HG03025 (cell line): Measurements from ENCODE around the gene ARHGEF19.
"Not testable (repeated sequence)": the region's sequence is repeated elsewhere in the genome, so short reads cannot be mapped to it uniquely, and the experiment has no call there.

ENCODE experiments used
- ATAC-seq: cut with Tn5 transposase; IDR thresholded peaks from one replicate; pipeline ENCODE4 v1.9.1; 2021; ENCODE audit warnings: mild to moderate bottlenecking, moderate library complexity; ENCODE audit not compliant: unreplicated experiment, low FRiP score

ARHGEF19 gene

DNA sequence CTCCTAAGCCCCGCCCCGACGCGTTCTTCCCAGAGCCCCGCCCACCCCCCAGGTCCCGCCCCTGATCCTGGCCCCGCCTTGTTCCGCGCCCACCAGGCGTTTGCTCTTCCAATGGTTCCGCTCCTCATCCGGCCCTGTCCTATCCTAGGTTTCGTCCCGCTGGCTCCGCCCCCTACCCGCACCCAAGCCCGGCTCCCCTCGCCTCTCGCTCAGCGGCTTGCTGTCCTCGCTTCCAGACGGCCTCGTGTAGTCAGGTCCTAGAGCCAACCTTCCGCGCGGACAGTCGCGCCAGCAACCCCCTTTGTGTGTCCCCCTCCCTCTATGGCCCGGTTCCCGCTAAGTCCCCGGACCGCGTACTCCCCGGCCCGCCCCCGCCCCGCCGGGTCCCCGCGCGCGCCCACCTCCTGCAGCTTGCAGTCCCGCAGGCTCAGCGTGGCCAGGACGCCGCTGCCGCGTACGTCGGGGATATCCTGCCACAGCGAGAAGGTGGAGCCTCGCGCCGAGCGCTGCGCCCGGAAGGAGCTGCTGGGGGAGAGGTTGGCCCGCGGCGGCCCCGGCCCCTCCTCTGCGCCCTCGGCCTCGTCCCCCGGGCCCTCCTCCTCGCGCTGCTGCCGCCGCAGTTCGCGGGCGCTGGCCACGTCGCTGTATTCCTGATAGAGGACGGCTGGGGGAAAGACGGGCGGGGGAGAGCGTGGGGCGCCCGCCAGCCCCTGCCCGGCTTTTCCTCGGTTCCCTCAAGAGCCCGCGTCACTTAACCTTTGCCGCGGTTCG lies 5.7 kb downstream of the ARHGEF19 start:
- peak; percentile 52 for ATAC-seq

DNA sequence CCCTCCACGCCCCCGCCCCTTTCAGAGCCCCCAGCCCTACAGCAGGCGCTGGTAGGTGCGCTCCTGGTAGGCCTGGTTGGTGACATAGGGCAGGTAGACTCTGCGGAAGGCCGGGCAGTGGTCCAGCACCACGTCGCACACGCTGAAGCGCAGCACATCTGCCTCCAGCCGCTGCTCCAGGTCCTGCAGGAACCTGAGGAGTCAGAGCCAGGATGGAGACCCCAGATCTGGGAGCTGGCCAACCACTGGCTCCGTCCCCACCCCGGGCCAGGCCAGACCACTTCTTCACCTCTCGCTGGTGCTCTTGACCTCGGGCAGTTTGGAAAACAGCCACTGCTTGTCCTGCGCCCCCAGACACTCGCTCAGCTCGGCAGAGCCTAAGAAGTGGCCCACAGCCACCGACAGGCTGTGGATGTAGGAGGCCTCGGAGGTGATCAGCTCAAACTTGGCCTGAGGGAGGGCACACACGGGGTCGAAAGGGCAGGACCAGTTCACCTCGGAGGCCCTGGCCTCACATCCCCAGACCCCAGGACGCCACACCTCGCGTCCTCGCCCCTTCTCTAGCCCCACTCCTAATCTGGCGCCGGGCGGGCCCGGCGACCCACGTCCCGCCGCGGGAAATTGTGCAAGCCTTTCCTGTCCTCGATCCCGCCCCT lies 6.4 kb downstream of the ARHGEF19 start:
- ATAC-seq, result peak; percentile 5

DNA sequence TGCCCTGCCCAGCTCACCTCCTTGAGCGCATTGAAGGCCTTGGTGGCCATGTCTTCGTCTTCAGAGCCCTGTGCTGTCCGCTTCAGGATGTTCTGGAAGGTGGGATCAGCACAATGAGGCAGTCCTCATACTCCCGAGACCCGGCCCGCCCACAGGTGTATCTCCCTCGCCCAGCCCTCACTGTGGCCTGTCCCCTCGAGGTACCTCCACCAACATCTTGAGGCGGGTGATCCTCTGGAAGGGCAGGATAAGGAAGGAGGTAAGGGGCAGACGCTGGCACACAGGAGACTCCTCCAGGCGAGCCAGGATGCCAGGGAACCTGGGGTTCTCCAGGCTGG lies 7.1 kb downstream of the ARHGEF19 start:
- ATAC-seq, result no peak

DNA sequence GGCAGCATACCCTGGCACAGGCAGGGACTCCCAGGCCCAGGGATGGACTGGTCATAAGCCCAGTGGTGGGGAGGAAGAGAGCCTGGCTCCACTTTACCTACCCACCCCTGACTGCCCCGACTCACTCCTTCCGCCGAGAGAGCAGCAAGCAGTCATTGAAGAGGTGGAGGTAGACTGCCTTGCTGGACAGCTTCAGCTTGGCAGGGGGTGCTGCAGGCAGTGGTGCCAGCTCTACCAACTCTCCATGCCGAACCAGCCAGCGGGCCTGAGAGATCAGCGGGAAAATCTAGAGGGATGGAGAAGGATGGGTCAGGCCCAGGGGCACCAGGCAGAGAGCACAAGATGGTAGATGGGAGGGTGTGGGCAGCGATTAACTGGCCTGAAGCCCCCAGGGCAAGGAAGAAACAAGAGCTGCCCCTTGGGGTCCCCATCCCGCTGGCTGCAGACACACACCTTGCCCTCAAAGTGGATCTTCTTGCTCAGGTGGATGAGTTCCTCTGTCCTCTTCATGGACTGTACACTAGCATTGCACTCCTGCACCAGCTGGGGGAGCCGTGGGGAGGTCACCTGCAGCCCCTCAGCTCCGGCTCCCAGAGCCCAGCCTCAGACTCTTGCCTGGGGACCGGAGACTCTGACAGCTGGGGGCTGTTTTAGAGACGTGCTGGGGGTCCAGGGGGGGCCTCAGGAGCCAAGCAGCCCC lies 7.7 kb downstream of the ARHGEF19 start:
- no peak for ATAC-seq

DNA sequence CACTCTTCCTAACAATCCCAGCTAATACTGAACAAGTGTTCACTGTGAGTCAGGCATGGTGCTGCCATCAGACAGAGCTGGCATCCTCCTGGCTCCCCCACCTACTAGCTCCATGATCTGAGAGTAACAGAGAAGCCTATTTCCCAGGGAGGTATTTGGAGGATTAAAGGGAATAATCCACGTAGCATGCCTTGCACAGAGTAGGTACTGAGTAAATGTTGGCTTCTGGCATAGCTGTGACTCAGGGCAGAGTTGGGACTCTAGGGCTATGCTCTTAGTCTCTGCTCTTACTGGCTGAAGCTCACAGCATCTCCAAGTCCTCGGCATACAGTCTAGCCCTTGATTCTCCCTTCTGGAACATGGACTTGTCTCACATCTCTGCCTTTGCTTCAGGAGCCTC lies 8.2 kb downstream of the ARHGEF19 start:
- no peak for ATAC-seq

DNA sequence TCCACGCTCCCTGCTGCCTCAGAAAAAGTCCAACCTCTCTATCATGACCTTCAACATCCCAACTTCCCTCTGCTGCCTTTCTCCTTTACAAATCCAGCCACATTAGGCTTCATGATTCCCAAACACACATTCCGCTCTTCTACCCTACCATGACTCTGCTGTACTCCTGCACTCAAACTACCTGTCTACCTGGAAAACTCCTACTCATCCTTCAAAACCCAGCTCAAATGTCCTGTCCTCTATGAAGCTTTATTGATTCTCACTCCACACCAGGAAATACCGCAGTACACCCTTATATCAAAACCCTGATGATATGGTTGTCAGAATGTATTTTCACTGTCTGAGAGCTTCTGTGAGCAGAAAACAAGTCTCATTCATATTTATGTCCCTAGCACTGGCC lies 8.9 kb downstream of the ARHGEF19 start:
- ATAC-seq, result no peak

DNA sequence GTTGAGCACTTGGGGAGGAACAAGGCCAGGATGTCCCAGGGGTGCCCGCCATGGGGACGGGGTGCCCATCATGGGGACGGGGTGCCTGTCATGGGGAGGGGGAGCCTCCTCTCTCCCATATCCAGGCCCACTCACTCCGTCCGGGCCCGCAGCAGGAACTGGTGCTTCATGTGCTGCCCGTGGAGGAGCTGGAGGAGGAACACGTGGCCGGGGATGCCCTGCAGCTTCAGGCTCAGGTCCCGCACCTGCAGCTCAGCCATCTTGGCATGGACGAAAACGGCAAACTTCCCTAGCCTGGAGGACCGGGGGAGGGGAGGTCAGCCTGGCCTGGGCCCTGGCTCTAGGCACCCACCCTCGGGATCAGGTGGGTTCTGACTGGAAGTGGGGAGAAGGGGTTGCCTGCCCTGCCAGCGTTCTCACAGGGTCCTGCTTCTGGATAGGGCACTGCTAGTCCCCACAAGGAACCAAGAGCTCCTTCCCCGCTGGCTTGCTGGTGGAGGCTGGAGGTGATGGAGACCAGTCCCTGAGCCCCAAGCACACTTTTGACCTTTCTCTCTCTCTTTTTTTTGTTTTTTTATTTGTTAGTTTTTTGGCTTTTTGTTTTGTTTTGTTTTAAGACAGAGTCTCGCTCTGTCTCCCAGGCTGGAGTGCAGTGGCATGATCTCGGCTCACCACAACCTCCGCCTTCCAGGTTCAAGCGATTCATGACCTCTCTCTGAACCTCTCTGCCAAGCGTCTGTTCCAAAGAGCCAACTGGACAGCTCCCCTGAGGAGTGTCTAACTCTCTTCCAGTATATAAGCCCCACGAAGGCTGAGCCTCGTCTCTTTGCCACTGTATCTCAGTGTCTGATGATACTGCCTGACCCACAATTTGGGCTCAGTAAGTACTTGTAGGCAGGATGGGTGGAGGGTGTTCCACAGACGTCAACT lies 9.9 kb downstream of the ARHGEF19 start:
- ATAC-seq, result no peak

DNA sequence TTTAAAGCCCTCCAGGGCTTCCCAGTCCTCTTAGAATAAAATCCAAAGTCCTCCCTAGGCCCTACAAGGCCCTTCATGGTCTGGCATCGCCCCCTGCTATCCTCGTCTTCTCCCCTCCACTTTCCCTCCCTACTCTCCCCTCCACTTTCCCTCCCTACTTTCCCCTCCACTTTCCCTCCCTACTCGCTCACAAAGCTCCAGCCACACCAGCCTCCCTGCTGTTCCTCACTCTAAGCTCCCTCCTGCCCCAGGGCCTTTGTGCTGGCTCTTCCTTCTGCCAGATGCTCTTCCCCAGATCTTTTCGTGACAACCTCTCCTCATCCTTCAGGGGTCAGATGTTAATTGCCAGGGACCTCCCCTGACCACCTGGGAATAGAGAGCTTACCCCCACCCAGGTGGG lies 12.8 kb downstream of the ARHGEF19 start:
- ATAC-seq, result no peak

DNA sequence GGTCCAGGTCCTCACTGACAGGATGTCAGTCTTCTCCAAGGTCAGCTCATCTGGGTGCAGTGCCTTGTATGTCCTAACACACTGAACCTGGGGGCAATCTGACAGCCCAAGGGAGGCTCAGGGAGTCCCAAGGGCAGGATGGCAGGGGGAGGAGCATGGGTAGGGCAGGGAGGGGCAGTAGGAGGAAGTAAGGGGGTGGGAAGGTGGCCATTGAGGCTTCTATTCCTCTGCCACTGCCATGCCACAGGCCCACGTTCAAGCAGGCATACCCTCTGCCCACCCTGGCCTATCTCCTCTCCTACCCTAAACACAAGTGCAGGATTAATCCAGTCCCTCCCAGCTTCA lies 13.3 kb downstream of the ARHGEF19 start:
- no peak for ATAC-seq

DNA sequence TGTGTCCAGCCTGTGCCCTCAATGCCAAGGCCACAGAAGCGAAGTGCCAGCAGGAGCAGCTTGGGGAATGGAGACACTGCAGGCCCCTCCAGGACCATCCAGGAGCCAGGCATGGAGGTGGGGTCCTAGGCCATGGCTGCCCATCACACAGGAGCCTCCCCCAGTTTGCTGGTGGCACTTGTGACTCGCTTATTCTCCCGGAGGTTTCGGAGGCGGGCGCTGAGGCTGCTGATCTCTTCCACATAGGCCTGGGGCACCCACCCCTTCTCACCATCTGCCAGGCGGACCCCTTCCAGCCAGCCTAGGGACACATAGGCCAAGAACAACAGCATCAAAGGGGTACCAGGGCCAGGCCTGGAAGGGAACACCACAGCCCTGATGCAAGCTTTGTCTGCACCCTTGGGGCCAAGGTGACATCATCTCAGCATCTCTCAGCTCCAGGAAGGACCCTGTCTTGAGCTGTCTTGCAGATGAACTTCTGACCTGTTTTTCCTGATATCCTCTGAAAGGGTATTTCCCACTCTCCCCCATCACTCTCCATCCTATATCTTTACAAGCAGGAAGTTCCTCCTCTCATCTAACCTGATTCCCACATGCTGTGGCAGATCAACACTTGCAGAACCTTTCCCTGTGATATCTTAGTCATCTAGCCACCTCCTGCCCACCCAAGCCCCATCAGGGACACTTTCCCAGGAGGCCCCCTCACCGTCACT lies 13.9 kb downstream of the ARHGEF19 start:
- ATAC-seq, result no peak

DNA sequence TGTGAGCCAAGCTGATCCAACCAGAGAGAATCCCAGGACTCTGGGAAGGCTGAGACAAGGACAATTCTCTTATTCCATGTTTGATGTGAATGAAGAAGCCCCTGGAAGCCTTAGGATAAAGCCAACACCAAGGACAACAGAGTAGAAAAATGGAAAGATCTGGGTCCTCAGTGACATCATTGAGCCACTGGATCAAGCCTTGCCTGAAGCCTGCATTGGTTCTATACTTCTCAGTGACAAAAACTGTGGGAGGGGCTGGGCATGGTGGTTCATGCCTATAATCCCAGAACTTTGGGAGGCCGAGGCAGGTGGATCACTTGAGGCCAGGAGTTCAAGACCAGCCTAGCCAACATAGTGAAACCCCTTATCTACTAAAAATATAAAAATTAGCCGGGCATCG lies 15.6 kb downstream of the ARHGEF19 start:
- ATAC-seq, result no peak

DNA sequence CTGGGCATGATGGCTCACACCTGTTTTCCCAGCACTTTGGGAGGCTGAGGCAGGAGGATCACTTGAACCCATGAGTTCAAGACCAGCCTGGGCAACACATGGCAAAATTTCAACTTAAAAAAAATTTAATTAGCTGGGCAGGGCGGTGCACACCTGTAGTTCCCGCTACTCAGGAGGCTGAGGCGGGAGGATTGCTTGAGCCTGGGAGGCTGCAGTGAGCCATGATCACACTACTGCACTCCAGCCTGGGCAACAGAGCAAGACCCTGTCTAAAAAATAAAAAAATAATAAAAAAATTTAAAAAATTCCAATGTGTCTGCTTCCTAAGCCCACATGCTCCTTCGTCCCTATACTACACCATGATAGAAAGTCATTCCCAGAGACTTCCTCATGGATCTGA lies 16.3 kb downstream of the ARHGEF19 start:
- ATAC-seq, result not testable (repeated sequence)

DNA sequence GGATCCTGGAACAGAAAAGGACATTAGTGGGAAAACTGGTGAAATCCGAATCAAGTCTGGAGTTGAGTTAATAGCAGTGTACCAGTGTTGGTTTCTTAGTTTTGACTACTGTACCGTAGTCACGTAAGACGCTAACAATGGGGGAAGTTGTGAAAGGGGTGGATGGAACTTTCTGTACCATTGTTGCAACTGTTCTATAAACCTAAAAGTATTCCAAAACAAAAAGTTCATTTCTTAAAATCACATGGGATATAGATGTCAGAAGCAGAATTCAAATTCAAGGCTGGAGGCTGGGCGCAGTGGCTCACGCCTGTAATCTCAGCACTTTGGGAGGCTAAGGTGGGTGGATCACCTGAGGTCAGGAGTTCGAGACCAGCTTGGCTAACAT lies 16.9 kb downstream of the ARHGEF19 start:
- ATAC-seq, result no peak

DNA sequence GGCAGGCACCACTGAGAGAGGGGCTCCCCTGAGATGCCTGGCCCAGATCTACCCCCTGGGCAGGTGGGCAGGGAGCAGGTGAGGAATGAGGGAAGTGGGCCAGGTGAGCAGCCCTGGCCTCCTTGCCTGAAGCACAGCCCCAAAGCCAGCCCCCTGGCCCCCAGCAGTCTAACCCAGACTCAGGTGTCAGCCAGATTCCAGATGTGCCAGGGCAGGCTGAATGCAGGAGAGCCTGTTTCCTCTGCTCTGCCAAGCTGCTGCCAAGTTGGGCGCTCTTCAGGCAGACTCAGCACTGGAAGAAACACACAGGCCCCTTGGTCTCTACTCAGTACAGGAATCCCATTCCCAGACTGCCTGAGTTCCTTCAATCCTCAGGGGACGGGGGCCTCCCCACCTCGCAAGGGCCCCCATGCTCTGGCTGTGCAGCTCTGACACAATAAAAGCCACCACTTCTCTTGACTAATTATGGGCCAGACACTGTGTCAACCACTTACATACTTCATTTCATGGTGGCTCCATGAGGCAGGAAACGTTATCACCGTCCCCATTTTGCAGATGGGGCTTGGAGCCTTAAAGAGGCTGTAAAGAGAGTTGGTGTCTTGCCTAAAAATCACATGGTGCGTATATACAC lies 20.4 kb downstream of the ARHGEF19 start:
- no peak for ATAC-seq

DNA sequence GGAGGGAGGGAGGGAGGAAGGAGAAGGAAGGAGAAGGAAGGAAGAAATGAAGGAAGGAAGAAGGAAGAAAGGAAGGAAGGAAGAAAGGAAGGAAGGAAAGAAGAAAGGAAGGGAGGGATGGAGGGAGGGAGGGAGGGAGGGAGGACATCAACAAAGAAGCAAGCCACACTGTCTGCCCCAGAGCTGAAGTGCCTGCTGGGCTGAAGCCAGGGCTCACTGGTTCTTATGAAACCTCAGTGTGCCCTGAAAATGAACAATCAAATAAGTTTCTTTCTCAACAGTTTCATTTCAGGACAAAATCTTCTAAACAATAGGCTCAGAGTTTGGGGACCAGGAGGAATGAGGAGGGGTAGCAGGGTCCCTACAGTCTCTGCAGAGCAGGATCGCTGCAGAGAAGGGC lies 21.1 kb downstream of the ARHGEF19 start:
- no peak for ATAC-seq

DNA sequence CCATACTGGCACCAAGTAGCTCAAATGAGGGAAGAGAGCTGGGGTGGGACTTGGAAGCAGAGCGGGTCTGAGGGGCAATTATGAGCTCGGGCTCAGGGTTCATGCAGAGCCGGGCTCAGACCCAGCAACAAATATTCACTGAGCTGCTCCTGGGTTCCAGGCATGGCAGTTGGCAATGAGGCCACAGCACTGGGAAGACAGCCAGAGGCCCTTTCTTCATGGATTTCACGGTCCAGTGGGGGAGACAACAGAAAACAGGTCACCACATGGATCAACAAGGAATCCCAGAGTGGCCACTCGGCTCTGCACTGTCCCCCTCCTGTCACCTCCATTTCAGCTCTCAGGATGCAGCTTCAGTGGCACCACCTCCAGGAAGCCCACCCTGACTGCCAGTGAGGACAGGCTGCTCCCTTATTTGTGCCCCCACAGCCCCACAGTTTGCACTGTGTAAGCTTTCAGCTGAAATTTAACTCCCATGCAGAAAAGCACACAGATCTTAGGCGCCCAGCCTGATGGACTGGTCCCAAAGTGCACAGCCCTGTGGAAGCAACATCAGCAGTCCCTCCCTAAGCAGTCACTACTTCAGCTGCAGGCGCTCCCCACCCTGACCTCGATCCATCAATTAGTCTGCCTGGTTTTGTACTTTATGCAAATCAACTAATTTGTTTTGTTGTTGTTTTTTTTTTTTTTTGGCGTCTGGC lies 22.4 kb downstream of the ARHGEF19 start:
- ATAC-seq, result no peak

DNA sequence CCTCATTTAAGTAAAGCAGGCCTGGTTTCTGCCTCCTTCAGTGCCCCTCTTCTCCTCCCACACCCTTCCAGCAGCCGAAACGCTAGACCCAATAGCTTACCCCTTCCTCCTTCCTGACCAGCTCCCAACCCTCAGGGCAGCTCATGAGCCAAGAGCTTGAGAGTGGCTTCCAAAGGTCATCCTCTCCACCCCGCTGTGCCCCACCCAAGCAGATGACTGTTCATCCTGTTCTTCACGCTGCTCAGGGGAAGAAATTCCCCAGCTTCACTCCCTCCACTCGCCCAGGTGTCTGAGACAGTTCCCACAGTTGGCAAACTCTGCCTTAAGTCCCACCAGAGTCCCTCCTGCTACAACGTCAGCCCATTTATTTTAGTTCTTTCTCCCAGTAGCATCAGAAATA lies 23.4 kb downstream of the ARHGEF19 start:
- ATAC-seq, result no peak

DNA sequence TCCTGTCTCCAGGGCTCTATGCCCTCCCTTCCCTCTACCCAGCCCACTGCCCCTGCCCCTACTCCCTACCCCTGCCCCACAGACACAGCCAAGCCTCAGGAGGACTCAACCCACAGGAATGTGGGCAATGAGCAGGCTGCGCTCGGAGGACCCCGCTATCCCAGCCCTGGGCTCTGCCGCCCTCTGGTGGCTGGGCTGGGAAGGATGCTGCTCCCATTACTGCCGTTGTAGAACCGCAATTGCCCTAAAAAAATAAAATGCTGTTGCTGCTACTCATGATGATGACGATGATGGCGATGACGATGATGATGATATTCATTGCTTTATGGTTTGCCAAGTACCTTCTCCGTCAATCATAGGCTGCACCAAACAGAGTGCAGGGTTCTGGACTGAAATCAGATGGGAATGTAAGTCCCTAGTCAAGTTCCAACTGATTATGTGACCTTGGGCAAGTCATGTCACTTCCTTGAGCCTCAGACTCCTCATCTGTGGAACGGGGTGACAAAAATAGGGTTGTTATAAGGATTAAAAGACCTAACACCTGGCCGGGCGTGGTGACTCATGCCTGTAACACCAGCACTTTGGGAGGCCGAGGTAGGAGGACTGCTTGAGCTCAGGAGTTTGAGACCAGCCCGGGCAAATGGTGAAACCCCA lies 24.6 kb downstream of the ARHGEF19 start:
- ATAC-seq, result no peak
